ENCODE measurements around the gene ABI3.

The ABI3 gene

DNA sequence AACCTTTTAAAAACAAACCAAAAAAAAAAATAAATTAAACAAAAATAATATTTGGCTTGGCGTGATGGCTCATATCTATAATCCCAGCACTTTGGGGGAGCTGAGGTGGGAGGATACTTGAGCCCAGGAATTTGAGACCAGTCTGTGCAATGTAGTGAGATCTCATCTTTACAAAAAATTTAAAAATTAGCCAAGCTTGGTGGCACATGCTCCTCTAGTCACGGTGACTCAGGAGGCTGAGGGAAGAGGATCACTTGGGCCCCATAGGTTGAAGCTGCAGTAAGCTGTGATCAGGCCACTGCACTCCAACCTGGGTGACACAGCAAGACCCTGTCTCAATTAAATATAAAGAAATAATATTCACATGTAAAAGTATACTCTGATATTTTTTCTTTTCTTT lies 12.3 kb upstream of the ABI3 start:
- no peak for DNase-seq

DNA sequence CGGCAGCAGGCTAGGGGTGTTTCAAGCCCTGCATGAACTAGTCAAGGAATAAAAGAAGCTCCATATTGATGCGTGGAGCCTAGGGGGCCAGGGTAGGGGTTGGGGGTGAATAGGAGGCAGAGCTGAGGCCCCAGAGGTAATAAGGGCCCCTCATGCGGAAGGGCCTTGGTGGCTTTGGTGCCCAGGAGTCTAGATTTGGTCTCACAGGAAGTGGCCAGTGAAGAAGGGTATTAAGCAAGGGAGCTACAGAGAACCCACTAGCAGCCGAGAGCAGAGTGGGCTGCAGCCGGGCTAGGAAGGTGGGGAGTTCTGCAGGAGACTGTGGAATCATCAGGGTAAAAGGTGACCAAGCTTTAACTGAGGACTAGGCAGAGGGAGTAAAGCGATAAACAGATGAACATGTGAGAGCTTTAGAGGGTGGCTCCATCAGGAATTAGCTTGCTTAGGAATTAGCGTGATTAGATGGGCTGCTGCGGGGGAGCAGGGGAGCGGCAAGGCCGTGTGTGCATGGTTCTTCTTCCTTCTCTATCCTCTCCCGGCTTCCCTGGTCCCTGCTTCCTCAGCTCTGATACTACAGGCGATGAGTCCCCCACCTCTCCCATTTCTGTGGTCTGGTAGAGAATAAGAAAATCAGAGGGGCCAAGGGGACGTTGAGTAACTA lies 10.0 kb upstream of the ABI3 start:
- DNase-seq = no peak

DNA sequence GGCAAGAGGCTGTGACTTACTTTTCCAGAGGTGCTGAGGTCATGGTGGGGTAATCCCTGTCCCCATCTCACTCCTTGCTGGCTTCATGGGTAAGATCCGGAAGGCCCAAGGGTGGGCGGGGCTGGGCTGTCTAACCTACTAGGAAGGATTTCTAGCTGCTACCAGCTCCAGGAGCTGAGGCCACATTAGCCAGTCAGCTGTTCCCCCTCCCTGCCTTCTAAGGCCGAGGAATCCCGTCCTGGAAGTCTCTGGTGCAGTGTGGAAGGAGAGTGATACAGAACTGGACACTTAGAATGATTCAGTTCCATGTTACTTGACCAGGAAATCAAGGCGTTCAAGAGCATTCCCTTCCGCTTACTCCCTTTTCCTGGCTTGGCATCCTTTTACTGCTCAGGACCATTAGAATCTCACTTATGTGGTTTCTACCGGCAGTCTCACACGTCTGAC lies 9.0 kb upstream of the ABI3 start:
- DNase-seq = no peak

DNA sequence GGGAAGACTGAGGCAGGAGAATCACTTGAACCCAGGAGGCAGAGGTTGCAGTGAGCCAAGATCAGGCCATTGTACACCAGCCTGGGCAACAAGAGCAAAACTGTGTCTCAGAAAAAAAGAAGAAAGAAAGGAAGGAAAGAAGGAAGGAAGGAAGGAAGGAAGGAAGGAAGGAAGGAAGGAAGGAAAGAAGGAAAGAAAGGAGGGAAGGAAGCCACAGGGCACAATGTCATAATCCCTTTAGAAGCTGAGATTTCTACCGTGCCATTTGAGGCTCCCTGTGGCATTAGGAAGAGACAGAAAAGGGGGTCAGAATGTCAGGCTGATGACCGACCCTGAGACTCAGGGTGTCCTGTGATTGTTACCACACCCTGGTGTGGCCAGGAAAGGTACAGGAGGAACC lies 6.7 kb upstream of the ABI3 start:
- no peak for DNase-seq

DNA sequence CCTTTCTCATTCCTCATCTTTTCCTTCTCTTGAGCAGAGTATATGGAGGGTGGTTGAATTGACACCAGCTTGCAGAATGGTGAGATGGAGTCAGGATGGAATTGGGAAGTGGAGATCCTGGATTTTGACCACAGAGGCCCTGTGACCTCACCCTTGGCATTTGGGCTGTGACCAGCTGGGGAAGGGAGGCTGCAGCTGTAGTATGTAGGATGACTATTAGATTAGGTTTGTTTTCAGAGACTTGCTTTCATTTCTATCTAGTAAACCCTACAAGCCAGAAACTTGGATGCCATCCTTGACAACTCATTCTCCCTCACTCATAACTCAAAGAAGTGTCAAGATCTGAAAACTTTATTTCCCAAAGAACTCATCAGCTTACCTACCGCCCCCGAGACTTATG lies 6.0 kb upstream of the ABI3 start:
- no peak for DNase-seq

DNA sequence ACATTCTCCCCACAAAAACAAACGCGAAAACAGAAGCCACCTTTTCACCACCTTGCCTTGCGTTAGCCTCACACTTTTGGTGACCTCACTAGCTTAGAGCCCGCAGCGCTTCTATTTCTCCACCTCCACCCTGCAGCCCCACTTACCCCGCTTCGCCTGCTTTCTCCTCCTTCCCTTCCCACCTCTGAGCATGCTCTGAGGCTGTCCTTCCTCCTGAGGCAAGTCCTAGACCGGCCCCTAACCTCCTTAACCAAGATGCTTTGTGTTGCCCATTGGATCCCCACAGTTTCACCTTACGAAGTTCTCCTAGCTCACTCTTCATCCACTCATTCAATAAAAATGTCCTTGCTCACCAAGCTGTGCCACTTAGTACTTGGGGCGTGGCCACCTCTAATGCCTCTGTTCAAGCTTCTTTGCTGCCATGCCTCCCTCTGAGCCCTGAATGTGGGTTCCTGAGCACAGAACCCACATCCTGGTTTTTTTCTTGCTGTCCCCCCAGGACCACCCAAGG lies 1.4 kb upstream of the ABI3 start:
- DNase-seq = no peak

DNA sequence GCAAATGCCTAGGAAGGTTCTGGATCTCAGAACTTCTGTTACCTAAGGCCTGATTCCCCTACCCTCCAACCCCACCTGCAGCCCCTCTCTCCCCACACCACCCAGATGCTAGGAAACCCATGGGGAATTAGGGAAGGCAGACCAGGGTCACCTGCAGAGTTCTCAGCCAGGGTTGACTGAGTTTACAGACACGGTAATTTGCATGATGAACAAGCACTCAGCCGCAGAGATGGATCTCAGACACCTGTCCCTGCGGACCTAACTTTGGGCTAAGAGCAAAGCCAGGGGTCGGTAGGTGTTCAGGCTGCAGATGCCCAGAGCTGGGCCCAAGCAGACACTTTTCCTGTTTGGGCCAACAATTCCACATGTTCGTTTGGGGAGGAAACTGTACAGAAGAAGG lies 2.9 kb downstream of the ABI3 start:
- no peak for DNase-seq

DNA sequence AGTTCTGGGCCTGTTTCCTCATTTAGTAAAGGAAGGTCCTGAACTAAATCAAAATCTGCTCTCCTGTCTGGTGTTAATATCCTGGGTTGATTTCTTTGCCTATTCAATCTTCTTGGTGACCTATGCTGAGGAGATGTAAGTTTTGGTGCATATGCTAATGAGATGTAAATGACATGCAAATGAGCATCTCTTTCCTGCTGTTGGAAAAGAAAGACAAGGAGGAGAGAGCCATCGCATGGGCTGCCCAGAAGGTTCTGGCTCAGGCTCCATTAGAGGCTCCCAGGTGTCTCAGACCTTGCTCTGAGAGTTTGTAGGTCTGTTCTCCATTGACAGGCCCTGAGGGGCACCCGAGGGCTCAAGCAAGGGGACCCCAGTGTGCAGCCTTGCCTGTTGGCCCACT lies 3.3 kb downstream of the ABI3 start:
- no peak for DNase-seq

DNA sequence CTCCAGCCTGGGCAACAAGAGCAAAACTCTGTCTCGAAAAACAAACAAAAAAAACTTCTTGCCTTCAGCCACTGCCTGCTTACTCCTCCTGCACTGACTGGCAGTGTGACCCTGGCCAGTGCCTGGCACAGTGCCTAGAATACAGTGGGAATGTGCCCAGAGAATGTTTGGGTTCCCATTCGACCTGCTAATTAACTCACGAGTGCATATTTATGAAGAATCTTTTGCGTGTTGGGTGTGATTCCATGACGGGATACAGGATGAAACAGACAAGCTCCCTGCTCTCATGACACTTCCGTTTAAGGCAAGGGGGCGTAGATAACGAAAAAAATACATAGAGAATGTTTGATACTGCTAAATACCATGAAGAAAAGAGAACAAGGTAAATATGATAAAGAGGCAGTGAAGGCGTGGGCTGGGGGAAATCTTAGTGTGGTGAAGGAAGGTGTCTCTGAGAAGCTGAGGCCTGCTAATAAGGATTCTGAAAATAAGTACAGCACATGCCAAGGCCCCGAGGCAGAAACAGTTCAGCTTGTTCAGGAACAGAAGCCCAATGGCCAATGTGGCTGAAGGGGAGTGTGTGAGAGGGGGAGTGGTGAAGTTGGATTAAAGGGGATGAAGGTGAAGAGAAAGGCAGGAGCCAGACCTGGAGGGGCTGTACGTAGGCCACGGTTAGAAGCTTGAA lies 4.3 kb downstream of the ABI3 start:
- DNase-seq = no peak

DNA sequence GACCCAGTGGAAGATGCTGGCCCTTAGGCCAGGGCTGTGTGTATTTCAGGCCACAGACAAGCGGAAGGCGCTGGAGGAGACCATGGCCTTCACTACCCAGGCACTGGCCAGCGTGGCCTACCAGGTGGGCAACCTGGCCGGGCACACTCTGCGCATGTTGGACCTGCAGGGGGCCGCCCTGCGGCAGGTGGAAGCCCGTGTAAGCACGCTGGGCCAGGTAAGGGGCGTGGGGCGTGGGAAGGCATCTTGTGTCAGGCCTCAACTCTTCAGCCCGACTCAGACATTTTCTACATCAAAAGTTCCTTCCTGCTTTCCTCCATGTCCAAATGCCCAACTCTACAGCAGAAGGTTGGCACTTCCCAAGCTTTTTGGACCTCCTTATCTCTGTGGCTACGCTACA lies 6.0 kb downstream of the ABI3 start:
- DNase-seq = no peak

DNA sequence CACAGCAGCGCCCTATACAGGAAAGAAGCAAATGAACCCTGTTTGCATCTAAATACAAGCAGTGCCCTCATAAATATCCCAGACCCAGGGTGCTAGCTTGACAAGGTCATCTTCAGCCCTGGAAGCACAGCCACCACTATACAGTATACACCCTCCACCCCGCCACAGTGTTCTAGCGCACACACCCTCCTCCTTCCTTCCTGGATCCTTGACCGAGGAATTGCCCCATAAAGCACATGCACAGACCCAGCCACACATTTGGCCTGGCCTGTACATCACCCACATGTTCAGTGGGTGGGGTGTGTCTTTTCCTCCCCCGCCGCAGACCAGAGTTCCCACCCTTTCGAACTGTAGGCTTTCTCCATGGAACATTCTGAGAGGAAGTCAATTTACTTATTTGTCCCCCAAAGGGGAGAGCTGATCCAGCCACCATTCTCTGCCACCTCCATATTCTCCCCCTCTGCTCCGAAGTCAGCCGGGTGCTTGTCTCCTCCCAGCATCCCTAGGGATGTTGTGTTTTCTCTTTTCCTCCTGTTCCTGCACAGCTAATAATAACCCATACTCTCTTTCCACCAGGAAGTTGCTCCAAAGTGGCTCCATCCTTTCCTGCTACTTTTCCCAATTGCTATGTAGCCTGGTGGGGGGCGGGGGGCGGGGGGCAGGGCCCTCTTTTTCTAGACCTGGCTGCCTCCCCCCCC lies 6.6 kb downstream of the ABI3 start:
- no peak for DNase-seq

DNA sequence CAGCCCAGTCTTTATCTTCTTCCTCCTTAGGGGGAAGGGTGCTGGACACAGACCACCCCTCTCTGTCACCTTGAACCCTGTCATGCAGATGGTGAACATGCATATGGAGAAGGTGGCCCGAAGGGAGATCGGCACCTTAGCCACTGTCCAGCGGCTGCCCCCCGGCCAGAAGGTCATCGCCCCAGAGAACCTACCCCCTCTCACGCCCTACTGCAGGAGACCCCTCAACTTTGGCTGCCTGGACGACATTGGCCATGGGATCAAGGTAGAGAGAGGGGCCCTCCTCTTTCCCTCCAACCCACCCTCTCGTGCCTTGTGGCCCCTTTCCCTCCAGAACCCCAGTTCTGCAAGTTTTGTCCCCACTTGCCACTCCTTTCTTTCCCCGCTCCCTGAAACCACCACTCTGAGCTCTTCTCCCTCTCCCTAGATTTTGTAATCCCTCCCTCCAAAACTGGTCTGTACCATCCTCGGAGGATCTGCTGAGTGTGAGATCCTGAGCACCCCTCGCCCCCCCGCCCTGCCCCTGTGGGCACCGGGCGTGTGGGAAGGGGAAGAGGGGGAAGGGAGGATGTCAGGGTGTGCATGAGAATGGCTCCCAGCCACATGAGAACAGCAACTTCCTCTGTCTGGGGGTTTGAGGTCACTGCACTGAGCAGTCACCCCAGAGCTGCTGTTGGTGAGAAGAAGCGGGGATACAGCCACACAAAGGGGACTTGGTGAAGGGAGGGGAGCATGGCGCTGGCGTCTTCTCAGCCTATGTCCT lies 7.3 kb downstream of the ABI3 start:
- DNase-seq = no peak

DNA sequence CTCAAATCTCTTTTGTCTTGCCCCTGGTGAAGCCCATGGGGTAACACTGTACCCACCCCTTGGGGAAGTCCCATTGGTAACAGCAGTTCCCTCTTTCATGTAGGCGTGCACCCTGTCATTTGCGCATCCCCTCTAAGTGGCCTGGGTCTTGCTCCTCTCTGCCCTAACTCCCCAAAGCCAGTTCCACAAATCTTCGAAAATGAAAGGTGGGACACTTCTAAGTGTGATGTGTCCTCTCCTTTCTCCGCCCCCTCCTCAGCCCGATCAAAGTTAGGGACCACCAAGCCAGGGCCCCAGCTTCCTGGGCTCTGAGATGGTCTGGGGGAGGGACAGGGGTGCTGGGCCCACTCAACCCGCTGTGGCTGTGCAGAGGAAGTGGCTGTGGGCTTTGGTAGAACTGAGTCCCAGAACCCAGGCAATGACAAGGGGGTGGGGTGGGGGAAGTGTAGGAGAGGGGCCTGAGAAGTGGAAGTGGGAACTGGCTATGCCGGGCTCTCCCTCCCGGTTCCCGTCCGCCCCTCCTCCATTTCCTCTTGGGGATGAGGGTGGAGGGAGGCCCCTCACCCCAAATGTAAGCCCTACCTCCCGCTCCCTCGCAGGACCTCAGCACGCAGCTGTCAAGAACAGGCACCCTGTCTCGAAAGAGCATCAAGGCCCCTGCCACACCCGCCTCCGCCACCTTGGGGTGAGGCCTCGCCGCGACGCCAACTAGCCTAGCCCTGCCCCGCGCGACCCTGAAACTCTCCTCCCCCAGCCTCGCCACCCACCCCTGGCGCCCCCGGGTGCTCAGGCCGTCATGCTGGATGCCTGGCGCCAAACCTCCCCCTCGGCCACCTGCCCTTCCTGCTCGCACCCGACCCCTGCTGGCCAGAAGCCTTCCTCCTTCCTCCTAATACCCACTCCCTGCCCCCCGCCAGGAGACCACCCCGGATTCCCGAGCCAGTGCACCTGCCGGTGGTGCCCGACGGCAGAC lies 8.7 kb downstream of the ABI3 start:
- DNase-seq = no peak

DNA sequence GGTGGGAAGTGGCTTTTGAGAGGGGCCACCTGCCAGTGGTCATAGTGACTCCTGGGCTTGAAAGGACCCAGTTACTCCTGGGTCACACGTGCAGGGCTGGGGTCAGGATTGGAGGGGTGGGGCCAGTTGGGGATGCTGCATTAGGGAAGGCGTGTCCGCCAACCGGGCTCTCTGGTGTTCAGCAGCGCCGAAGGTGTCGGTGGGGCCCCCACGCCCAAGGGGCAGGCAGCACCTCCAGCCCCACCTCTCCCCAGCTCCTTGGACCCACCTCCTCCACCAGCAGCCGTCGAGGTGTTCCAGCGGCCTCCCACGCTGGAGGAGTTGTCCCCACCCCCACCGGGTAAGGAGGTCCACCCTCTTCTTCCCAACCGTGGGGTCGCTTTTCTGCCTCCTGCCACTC lies 9.5 kb downstream of the ABI3 start:
- no peak for DNase-seq

DNA sequence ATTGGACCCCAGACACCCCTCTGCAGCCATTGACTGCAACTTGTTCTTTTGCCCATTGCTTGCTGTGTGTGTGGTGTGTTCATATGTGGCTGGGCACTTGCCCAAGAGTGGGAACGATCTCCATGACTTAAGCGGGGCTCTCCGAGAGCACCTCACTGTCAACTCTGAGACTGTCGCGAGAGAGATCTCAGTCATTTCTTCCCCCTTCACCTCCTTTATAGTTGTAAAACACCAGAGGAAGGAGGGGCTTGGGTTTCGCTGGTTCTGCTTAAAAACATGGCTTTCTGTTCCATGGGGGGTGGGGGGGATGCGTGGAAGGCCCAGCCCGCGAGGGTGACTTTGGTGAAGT lies 12.6 kb downstream of the ABI3 start:
- no peak for DNase-seq

DNA sequence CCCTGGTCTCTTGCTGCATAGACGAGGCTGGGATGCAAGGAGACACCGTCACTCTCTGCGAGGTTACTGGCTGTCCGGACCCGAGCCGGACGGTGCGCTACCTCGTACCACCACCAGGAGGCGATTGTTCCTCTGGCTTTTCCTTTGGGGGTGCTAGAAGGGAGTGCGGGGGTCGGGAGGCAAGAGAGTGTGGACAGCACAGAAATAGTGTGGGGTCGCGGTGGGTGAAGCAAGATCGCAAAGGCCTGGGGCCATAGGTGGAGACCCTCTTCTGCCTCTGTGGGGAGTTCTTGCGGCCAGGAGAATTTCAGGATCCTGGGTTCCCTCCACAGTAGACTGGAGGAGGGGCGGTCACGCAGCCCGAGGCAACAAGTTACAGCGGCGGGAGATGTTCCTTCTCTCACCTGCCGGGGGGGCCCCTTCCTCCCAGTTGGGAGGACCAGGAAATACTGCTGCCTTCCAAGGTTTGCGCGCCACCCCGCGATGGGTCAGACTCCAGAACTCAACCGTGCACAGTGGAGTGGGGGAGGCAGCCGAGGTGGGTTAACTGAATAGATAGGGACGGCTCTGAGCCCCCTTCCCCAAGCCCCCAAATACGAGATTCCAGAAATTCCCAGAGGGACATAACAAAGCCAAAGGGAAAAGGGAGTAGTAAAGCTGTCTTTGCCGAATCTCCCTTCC lies 13.2 kb downstream of the ABI3 start:
- DNase-seq = no peak

DNA sequence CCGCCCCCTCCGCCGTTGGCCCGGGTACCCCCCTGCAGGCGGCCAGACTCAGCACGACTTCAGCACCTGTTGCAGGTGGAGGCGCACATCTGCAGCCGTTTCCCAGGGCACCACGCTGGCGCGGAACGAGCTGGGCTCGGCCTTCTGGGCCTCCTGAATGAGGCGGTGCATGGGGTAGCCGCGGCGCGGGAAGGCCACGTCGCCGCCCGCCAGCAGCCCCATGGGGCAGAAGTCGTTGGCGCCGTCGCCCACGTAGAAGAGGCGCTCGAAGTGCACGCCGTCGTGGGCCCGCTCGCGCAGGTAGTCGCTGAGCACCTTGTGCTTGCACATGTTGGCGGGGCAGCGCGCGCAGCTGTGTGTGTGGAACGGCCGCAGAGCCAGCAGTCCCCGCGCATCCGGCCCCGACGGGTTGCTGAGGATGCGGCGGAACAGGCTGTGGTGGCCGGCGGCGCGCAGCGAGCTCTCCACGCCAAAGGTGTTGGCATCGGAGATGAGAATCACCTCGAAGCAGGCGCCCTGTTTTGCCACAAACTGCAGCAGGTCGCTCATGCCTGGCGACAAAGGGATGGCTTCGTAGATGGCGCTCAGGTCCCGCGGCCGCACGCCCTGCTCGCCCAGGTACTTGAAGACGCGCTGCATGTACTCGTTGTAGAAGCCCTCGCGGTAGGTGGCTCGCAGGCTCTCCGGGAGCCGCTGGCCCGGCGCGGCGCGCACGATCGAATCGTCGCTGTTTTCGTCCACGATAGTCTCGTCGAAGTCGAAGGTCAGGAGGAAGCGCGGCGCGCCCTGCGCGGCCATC lies 13.9 kb downstream of the ABI3 start:
- DNase-seq = no peak

DNA sequence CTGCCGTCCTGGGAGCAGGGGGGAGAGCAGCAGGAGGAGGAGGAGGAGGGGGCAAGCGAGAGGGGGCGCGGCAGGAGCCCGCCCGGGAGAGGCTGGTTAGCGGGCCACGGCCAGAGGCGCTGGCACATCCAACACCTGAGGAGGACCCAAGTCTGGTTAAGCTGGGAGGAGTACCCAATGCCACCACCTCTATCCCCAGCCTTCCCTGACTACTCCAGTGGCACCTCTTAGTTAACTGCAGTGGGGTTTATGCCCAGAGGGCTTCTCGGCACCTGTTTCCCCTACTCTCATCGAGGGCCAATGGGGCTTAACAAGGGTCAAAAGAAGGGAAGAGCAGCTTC lies 14.5 kb downstream of the ABI3 start:
- DNase-seq = no peak

DNA sequence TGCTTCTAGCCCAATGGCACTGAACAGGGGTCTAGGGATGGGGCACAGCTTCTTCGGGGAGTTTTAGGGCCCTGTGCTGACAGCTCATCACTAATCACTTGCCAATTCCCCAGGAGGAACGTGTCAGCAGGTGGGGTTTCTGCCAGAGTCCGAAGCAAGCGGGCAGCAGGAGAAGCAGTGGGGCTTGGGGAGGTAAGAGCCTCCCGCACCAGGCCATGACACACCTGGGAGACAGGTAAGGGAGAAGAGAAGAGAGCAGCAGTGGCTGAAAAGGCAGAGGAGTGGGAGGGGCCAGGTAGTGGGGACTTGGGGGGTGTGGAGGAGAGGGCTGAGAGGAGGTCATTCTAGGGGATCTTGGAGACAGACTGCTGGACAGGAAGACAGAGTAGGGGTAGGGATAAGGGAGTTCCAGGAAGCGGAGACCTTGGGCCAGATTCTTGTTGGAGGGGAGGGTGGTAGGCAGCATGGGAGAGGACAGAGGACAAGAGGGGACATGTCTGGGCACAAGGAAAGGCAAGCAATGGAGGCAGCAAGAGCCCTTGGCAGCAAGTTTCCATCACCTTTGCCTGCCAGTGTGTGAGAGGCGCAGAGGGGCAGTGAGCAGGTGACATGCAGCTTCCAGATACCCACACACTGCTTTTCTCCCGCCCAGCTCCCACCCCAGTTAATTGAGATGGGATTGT lies 15.2 kb downstream of the ABI3 start:
- no peak for DNase-seq

DNA sequence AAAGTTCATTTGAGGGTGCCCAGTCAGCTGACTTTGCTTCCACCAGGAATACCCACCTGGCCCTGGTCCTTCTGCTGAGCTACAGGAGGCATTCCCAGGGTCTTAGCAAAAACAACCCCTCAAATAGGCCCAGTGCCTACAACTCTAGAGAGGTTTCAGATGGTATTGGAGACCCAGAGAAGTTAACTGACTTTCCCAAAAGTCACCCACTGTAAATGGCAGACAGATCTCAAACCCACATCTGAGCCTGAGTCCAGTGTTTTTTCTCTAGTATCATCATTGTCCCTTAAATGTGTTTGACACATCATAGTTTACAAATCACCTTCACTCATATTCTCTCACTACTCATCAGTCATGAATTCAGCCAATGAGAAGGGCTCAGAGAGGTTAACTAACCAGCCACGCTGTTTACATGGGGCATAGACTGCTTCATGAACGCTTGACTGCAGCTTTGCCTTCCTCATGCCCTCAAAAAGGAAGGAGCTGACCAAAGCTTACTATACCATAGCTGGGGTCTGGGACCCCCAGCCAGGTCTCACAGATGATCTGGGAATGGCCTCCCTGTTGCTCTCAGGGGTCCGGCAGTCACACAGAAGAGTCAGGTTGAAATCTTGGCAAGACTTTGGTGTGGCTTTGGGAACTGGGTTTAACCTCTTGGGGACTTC lies 16.4 kb downstream of the ABI3 start:
- no peak for DNase-seq

Measured in NCI-H2029 treated with DMSO at 0.1 percent for 48 hours (cell line).